ENCODE measurements around the gene MUC13. TPM values are rescaled to one million over a fixed set of nuclear protein-coding genes. Genes with fewer than 3 reads are reported as not detected.

The MUC13 gene
- total and polyA plus RNA-seq, 4 donors = 0.43 to 6.6 (median 0.49) TPM; not detected in 1

DNA sequence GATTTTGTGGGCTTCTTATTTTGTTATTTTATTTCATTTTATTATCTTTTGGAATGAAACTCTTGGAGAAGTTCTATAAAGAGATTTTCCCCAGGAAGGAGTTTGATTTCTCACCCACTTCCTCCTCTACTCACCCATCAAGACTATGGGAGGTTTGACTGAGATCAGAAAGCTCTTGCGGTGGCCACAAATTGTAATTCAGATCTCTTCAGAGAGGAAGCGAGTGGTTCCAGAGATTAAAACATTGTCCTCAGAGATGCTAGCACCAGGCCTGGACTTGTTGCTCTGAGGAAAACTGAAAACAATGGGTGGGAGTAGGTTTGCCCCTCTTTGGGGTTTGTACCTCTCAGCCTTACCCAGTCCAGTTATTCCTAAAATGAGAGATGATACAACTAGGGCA, 8.1 kb upstream of the MUC13 start:
- H3K4me3 ChIP-seq = no peak overlapping the region
- no peaks in the 10 kb centered on the region for H3K9me3 ChIP-seq (ENCODE audit: control insufficient read depth in 4 of 4, insufficient read depth in 3 of 4, low read length in 3 of 4)
- H3K27me3 ChIP-seq (ENCODE audit: control insufficient read depth in 3 of 3, insufficient read depth in 3 of 3, low read length in 2 of 3) = no peaks in the 10 kb centered on the region
- H3K9ac ChIP-seq (ENCODE audit: insufficient read depth in 1 of 2, low read length in 2 of 2) = no peak overlapping the region
- TF ChIP-seq, protein P1, sequence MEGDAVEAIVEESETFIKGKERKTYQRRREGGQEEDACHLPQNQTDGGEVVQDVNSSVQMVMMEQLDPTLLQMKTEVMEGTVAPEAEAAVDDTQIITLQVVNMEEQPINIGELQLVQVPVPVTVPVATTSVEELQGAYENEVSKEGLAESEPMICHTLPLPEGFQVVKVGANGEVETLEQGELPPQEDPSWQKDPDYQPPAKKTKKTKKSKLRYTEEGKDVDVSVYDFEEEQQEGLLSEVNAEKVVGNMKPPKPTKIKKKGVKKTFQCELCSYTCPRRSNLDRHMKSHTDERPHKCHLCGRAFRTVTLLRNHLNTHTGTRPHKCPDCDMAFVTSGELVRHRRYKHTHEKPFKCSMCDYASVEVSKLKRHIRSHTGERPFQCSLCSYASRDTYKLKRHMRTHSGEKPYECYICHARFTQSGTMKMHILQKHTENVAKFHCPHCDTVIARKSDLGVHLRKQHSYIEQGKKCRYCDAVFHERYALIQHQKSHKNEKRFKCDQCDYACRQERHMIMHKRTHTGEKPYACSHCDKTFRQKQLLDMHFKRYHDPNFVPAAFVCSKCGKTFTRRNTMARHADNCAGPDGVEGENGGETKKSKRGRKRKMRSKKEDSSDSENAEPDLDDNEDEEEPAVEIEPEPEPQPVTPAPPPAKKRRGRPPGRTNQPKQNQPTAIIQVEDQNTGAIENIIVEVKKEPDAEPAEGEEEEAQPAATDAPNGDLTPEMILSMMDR (IDR thresholded peaks at IDR 0.05; ENCODE audit: control extremely low read depth, extremely low read depth) = no peak
- WGBS, 2 donors = 91% methylated on average over 2 of the region's 2 CpGs
- H3K27ac ChIP-seq (ENCODE audit: low read depth in 1 of 2, low read length in 1 of 2) = no peak overlapping the region
- H3K36me3 ChIP-seq (ENCODE audit: control insufficient read depth in 4 of 4, insufficient read depth in 4 of 4, low read length in 4 of 4) = no peaks in the 10 kb centered on the region
- DNase-seq (no peak), ATAC-seq (ENCODE audit: insufficient read depth, low FRiP score) (no peak)
- H3K4me1 ChIP-seq (ENCODE audit: control insufficient read depth in 5 of 5, insufficient read depth in 5 of 5, low read length in 5 of 5) = no peaks in the 10 kb centered on the region

GRCh38 chr3:124941771-124942170, 7.2 kb upstream of the MUC13 start:
- no peak for ATAC-seq (ENCODE audit: insufficient read depth, low FRiP score)
- no peaks in the 10 kb centered on the region for H3K9me3 ChIP-seq (ENCODE audit: control insufficient read depth in 4 of 4, insufficient read depth in 3 of 4, low read length in 3 of 4)
- no peaks in the 10 kb centered on the region for H3K36me3 ChIP-seq (ENCODE audit: control insufficient read depth in 4 of 4, insufficient read depth in 4 of 4, low read length in 4 of 4)
- WGBS, 2 donors = 51 to 73% methylated on average over 12 of the region's 12 CpGs
- TF ChIP-seq, protein P1 (IDR thresholded peaks at IDR 0.05; ENCODE audit: control extremely low read depth, extremely low read depth) = no peak
- H3K4me1 ChIP-seq (ENCODE audit: control insufficient read depth in 5 of 5, insufficient read depth in 5 of 5, low read length in 5 of 5) = no peaks in the 10 kb centered on the region
- no peak overlapping the region for H3K4me3 ChIP-seq
- DNase-seq = no peak
- no peak overlapping the region for H3K27ac ChIP-seq (ENCODE audit: low read depth in 1 of 2, low read length in 1 of 2)
- no peaks in the 10 kb centered on the region for H3K27me3 ChIP-seq (ENCODE audit: control insufficient read depth in 3 of 3, insufficient read depth in 3 of 3, low read length in 2 of 3)
- no peak overlapping the region for H3K9ac ChIP-seq (ENCODE audit: insufficient read depth in 1 of 2, low read length in 2 of 2)

DNA sequence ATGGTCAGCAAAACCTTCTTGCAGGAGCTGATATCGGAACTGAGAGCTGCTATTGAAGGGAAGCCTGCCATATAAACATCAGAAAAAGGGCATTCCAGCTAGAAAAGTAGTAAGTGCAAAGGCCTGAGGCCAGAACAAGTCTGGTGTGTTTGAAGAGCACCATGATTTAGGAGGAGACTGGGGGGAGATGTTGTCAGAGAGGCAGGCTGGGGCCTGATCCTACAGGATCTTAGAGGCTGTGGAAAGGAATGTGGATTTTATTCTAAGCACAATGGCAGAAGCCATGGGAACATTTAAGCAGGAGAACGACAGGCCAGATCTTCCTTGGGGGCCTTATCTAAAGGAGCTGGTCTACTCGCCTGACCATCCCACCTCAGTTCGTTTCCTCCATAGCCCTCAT, 5.1 kb upstream of the MUC13 start:
- DNase-seq = no peak
- Histone ChIP-seq H3K4me1 (ENCODE audit: control insufficient read depth in 5 of 5, insufficient read depth in 5 of 5, low read length in 5 of 5) (no peaks in the 10 kb centered on the region), H3K27me3 (ENCODE audit: control insufficient read depth in 3 of 3, insufficient read depth in 3 of 3, low read length in 2 of 3) (no peaks in the 10 kb centered on the region), H3K9me3 (ENCODE audit: control insufficient read depth in 4 of 4, insufficient read depth in 3 of 4, low read length in 3 of 4) (no peaks in the 10 kb centered on the region), H3K27ac (ENCODE audit: low read depth in 1 of 2, low read length in 1 of 2) (no peak overlapping the region), H3K36me3 (ENCODE audit: control insufficient read depth in 4 of 4, insufficient read depth in 4 of 4, low read length in 4 of 4) (no peaks in the 10 kb centered on the region), H3K9ac (ENCODE audit: insufficient read depth in 1 of 2, low read length in 2 of 2) (no peak overlapping the region), H3K4me3 (no peak overlapping the region)
- TF ChIP-seq, protein P1 (IDR thresholded peaks at IDR 0.05; ENCODE audit: control extremely low read depth, extremely low read depth) = no peak
- no peak for ATAC-seq (ENCODE audit: insufficient read depth, low FRiP score)
- 79 to 95% methylated on average over 4 of the region's 4 CpGs for WGBS, 2 donors

- DNase-seq (no peak), ATAC-seq (ENCODE audit: insufficient read depth, low FRiP score) (no peak)
- TF ChIP-seq, protein P1 (IDR thresholded peaks at IDR 0.05; ENCODE audit: control extremely low read depth, extremely low read depth) = no peak
- no peak overlapping the region for H3K4me3 ChIP-seq
- H3K36me3 ChIP-seq (ENCODE audit: control insufficient read depth in 4 of 4, insufficient read depth in 4 of 4, low read length in 4 of 4) = no peaks in the 10 kb centered on the region
- no peaks in the 10 kb centered on the region for H3K27me3 ChIP-seq (ENCODE audit: control insufficient read depth in 3 of 3, insufficient read depth in 3 of 3, low read length in 2 of 3)
- H3K9me3 ChIP-seq (ENCODE audit: control insufficient read depth in 4 of 4, insufficient read depth in 3 of 4, low read length in 3 of 4) = no peaks in the 10 kb centered on the region
- H3K4me1 ChIP-seq (ENCODE audit: control insufficient read depth in 5 of 5, insufficient read depth in 5 of 5, low read length in 5 of 5) = no peaks in the 10 kb centered on the region
- no peak overlapping the region for H3K9ac ChIP-seq (ENCODE audit: insufficient read depth in 1 of 2, low read length in 2 of 2)
- no peak overlapping the region for H3K27ac ChIP-seq (ENCODE audit: low read depth in 1 of 2, low read length in 1 of 2)
- 97 to 98% methylated on average over 5 of the region's 5 CpGs for WGBS, 2 donors
Observed at GRCh38 chr3:124938896-124939295, 4.3 kb upstream of the MUC13 start.

Data from lung (tissue), 12 donors.